HG03060 (cell line): ENCODE data around the gene PPARA.

Experiments
- ATAC-seq: cut with Tn5 transposase; IDR thresholded peaks from one replicate; pipeline ENCODE4 v1.9.1; 2021; ENCODE audit warnings: low read depth, moderate number of reproducible peaks; ENCODE audit not compliant: unreplicated experiment

Gene PPARA

GRCh38 chr22:46140989-46141928 is 9.1 kb upstream of the PPARA start:
- ATAC-seq: no peak

DNA sequence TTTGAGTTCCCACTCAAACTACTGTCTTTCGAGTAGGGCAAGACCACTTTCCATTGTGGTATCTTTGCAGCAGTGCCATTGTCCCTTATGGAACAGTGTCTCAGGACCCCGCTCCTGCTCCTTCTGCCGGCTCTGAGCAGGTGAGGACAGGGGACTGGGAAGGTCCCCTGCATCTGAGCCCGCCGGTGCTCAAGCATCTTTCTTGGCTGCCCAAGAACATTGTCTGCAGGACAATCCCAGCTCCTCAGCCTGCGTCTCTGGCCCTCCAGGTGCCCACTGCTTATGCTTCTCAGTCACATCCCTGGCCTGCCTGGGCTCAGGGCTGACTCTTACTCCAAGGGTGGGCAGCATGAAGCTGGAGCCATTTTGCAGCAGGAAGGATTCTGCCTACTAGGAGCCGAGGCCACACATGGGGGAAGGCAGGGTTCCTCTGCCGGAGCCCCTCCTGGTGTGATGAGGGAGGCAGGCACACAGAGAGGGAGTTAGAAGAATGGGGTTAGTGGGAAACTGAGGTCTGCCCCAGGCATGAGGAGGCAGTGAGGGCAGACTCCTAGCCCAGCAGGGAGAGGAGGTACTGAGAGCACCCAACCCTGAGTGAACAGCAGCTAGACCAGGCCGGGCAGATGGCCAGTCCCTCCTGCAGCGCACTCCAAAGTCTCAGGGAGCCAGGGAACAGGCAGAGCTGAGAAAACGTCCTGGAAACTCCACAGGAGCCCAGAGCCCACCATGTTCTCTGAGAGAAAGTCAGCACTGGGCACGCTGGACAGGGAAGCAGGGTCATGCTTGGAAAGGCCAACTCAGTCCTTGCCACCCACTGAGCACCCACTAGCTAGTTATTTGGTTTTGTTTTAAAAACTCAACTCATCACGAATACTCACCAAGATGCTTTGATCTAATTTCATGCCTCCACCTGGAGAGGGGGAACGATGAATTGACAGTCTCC is 7.5 kb upstream of the PPARA start:
- ATAC-seq: no peak

DNA sequence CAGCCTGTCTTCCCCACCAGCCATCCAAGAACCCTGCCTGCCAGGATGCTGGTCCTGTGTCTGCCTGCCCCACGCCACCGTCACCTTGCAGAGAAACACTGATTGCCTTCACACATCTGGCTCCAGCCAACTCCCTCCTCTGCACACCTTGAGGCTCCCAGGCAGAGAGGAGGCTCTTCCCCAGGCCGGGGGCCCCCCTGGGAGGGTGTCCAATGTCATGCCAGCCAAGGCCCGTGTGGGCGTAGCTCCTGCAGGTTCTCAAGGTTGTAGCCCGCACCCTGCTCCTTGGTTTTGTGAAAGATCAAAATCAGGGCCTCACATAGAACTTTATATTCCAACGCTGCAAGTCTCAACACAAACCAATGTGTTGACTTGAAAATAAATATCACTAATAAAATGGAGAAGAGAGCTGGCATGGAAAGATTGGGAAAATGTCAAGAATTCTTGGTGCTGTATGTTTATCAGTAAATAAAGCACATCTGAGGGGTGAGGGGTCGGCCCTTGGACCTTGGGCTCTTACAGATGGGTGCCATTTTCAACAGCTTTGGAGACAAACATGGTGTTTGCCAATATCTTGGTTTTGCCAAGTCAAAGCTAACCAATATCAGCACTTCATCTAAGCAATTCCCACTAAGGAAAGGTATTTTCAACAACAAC is 6.7 kb upstream of the PPARA start:
- ATAC-seq: no peak

DNA sequence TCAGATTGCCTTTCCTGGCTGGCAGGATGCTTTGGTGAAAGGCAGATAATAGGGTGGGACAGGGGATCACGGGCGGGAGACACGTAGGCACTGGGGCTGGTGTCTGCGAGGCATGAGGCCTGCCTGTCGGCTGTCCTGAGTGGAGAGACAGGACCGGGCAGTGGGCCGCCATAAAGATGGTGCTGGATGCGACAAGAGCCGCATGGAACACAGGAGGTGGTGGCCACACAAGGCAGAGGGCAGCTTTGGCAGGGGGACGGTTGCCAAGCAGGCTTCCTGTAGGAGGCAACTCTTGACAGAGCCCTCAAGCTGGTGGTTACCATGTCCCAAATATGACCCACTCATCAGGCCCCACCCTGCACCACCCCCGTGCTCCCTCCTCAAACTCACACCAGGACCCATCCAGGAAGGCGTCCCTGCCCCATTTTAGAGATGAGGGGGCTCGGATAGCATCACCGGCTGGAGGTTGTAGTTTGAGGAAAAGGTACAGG is 4.9 kb upstream of the PPARA start:
- no peak for ATAC-seq

DNA sequence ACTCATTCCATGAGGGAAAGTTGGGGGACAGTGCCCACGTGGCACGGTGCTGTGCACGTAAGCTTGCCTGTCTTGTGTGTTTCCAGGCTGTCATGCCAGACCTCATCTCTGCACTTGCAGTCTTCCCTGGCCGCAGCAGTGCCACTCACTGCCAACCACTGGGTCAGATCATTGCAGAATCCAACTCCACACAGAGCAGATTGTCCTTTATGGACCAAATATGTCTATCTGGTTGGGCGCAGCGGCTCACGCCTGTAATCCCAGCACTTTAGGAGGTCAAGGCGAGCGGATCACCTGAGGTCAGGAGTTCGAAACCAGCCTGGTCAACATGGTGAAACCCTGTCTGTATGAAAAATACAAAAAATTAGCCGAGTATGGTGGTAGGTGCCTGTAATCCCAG is 4.4 kb upstream of the PPARA start:
- no peak for ATAC-seq

GRCh38 chr22:46146329-46146728 is 4.0 kb upstream of the PPARA start:
- ATAC-seq: no peak

- no peak for ATAC-seq
Observed at GRCh38 chr22:46147061-46147460, 3.3 kb upstream of the PPARA start.

DNA sequence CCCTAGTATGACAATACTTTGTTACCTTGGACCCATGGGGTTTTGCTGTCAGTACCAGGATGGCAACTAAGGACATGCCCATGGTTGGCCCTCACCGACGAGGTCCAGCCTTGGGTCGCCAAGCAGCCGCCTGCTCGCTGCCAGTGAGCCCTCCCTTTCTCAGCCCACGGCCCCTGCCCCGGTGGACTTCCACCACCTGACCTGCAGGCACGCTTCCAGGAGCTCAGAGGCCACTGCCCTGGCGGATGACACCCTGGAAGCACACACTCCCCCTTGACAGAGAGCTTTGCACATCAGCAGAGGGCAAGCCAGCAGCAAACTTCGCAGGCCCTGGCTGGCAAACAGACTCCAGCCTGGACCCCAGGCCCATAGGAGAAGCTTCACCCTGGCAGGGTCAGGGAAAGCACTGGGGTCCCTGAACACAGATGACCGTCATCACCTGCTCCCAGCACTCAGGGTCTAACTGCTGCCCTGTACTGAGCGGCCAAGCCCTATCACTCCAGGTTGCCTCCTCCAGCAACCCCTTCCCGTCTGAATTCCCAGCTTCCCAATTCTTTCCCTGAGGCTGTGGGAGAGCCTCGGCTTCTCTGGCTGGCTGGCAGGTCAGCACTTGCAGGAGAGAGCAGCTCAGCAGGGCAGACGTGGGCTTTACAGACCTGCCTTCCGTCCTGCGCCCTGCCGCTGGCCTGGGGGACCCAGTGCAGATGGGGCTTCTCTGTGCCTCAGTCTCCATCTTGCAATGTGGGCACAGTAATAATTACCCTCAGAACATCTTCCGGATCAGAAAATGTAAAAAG is 2.7 kb upstream of the PPARA start:
- ATAC-seq: no peak

- no peak for ATAC-seq
Observed at GRCh38 chr22:46148336-46148735, 2.0 kb upstream of the PPARA start.

DNA sequence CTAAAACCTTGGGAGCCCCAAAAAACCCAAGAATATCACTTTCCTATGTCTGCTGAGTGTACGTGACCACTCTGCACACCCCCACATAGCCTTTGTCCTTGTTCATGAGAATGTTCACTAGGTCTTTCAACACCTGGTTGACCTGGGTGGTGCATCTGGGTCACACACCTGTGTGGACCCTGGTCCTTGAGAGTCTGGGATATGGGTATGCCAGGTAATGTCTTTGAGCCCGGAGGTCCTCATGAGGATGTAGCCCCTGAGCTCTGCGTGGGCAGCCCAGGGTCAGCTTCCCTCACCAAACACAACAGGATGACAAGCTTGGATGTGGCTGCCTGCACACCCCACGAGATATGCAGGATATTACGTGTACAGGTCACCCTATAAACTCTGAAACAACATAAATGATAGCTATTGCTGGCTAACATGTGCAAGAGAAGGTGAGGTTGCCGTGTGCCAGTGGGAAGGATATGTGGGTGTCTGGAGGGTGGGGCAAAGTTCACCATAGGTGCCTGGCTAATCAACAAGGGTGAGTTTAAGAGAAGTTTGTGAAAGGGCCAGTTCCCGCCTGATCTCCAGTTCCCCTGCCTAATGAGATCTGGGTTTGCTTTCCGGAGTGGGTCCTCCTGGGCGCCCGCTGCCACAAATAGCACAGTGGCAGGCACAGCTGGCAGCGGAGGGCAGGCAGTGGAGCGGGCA is 1.4 kb upstream of the PPARA start:
- no peak for ATAC-seq

GRCh38 chr22:46149512-46150033 is 753 bp upstream of the PPARA start:
- ATAC-seq: no peak

GRCh38 chr22:46150655-46151477 is 540 bp downstream of the PPARA start:
- no peak for ATAC-seq

GRCh38 chr22:46153930-46154329 is 3.6 kb downstream of the PPARA start:
- ATAC-seq: no peak

DNA sequence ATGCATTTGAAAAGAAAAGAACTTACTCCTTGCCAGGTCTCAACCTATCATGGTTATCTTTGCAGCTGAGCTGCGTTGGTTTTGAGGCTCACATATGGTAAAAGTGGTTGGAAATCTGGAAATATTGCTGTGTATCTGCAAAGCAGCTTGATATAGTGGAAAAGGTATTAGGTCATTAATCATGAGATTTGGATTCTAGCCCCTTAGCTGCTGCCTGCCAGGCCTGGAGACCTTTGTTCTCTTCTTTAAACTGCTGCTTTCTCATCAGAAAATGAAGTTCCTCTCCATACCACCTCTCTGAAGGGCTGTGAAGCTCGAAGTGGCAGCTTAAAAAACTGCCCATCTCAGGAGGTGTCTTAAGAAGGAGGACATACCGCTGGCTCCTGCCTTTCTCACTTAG is 5.7 kb downstream of the PPARA start:
- ATAC-seq: no peak

DNA sequence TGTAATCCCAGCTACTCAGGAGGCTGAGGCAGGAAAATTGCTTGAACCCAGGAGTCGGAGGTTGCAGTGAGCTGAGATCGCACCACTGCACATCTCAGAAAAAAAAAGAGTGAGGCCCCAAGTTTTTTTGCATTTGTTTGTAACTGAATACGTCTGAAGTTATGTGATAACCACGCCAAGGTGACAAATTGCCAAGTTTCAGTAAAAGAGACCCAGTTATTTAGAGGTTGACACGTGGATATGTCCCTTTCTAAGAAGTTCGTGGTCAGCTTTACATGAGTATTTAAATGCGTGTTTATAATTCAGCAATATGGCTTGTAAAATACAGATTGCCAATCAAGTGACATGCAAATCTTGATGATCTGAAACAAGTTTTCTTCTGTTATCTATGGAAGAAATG is 8.0 kb downstream of the PPARA start:
- ATAC-seq: no peak

DNA sequence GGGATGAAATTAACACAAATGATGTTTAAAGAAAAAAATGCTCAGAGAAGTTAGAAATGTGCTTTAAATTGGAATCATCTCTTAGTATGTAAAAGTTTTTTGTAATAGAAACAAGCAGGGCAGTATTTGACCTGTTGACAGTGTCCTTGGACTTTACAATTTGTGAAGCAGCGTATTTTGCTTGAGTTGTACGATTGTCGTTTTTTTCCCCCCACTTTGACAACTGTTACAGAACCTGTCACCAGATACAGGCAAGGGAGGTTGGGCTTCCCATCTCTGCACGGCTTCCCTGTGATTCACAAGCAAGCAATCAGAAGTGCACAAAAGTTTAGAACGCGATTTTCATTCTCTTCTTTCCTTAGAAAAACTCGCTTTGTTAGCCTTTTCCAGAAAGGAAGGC is 8.9 kb downstream of the PPARA start:
- no peak for ATAC-seq

GRCh38 chr22:46159777-46160176 is 9.5 kb downstream of the PPARA start:
- ATAC-seq: no peak

GRCh38 chr22:46162285-46162684 is 12.0 kb downstream of the PPARA start:
- ATAC-seq: no peak
